ENCODE measurements around the gene RAI2. TPM values are rescaled to one million over a fixed set of nuclear protein-coding genes. Genes with fewer than 3 reads are reported as not detected.

Gene RAI2
- total RNA-seq, 4 donors from 2014 or later = 0.38 to 17.7 (median 2.5) TPM

DNA sequence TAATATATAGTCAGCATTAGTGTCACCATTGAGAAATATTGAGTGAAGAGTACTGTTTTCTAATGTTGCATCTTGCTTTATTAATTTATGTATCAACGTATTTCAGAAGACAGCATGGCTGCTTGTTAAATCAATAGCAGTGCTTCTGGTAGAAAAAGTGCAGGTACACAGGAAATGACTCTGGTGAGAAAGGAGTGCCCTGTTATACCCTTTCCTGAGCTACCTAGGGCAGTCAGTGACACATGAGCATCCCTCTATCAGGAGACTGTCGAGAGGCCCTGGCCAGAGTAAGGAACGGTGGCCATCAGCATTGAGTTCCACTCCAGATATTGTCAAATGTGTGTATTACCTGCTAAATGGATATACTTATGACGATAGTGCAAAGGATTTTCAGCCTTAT lies 81.7 kb downstream of the RAI2 start:
- no peak for TF ChIP-seq POLR2A (IDR thresholded peaks at IDR 0.05)
- TF ChIP-seq, protein P1, sequence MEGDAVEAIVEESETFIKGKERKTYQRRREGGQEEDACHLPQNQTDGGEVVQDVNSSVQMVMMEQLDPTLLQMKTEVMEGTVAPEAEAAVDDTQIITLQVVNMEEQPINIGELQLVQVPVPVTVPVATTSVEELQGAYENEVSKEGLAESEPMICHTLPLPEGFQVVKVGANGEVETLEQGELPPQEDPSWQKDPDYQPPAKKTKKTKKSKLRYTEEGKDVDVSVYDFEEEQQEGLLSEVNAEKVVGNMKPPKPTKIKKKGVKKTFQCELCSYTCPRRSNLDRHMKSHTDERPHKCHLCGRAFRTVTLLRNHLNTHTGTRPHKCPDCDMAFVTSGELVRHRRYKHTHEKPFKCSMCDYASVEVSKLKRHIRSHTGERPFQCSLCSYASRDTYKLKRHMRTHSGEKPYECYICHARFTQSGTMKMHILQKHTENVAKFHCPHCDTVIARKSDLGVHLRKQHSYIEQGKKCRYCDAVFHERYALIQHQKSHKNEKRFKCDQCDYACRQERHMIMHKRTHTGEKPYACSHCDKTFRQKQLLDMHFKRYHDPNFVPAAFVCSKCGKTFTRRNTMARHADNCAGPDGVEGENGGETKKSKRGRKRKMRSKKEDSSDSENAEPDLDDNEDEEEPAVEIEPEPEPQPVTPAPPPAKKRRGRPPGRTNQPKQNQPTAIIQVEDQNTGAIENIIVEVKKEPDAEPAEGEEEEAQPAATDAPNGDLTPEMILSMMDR (IDR thresholded peaks at IDR 0.05) = no peak
- no peaks in the 10 kb centered on the region for H3K4me1 ChIP-seq
- H3K27ac ChIP-seq = no peak overlapping the region
- H3K27me3 ChIP-seq = no peaks in the 10 kb centered on the region
- H3K9me3 ChIP-seq = no peaks in the 10 kb centered on the region
- no peaks in the 10 kb centered on the region for H3K36me3 ChIP-seq
- WGBS, 2 donors = 86% methylated on average over 4 of the region's 4 CpGs; no CpG with 5 or more reads in 1 of the 2 donors
- H3K4me3 ChIP-seq = no peak overlapping the region
- no peak for DNase-seq
- intact Hi-C loops (cut with DNase I) = no loop called here

DNA sequence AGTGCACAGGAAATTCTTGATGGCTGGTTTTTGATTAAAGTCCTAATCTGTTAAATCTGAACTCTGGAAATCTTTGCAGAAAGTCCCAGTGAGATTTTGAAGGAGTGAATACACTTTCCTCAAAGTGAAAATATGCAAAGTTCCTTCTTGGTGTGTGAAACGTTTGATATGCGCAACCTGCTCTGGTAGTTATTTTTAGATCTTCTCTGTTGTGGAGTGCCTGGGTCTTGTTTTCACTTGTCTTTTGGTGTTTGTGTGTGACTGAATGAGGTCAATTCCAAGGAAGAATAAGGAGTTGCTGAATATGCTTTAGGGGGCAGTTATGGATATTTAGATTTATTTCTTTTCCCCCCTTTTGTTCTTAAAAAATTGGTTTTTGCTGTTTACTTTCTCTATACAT lies 82.1 kb downstream of the RAI2 start:
- H3K4me1 ChIP-seq = no peaks in the 10 kb centered on the region
- H3K27me3 ChIP-seq = no peaks in the 10 kb centered on the region
- no peaks in the 10 kb centered on the region for H3K36me3 ChIP-seq
- intact Hi-C loops (cut with DNase I) = no loop called here
- DNase-seq = no peak
- TF ChIP-seq POLR2A (IDR thresholded peaks at IDR 0.05) = no peak
- TF ChIP-seq, protein P1 (IDR thresholded peaks at IDR 0.05) = no peak
- no peak overlapping the region for H3K27ac ChIP-seq
- H3K9me3 ChIP-seq = no peaks in the 10 kb centered on the region
- H3K4me3 ChIP-seq = no peak overlapping the region
- WGBS, 2 donors = 38 to 56% methylated on average over 2 of the region's 2 CpGs

DNA sequence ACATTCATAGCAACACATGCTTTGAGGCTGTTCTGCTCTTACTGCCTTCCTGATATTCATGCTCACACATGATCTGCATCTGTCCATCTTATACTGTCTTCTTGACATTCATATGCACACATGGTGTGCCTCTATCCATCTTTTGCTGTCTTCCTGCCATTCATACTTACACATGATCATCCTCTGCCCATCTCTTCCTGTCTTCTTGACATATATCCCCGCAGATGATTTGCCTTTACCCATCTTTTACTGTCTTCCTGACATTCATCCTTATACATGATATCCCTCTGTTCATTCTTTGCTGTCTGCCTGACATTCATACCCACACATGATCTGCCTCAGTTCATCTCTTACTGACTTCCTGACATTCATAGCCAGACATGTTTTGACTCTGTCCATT lies 87.0 kb downstream of the RAI2 start:
- no peaks in the 10 kb centered on the region for H3K4me1 ChIP-seq
- 48 to 83% methylated on average over 1 of the region's 1 CpG for WGBS, 2 donors
- H3K9me3 ChIP-seq = no peaks in the 10 kb centered on the region
- H3K4me3 ChIP-seq = no peak overlapping the region
- TF ChIP-seq, protein P1 (IDR thresholded peaks at IDR 0.05) = no peak
- TF ChIP-seq POLR2A (IDR thresholded peaks at IDR 0.05) = no peak
- H3K36me3 ChIP-seq = no peaks in the 10 kb centered on the region
- no peak overlapping the region for H3K27ac ChIP-seq
- intact Hi-C loops (cut with DNase I) = no loop called here
- no peaks in the 10 kb centered on the region for H3K27me3 ChIP-seq
- DNase-seq = no peak

DNA sequence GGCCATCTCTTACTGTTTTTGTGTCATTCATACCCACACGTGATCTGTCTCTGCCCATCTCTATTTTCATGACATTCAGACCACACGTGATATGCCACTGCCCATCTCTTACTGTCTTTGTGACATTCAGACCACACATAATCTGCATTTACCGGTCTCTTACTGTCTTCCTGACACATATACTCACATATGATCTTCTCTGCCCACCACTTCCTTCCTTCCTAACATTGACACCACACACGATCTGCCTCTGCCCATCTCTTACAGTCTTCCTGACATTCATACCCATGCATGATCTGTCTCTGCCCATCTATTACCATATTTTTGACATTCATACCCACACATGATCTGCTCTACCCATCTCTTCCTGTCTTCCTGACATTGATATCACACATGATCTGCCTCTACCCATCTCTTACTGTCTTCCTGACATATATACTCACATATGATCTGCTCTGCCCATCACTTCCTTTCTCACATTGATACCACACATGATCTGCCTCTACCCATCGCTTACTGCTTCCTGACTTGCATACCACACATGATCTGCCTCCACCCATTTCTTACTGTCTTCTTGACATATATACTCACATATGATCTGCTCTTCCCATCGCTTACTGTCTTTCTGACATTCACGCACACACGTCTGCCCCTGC lies 87.7 kb downstream of the RAI2 start:
- WGBS, 2 donors = 74 to 78% methylated on average over 8 of the region's 8 CpGs
- H3K27ac ChIP-seq = no peak overlapping the region
- DNase-seq = no peak
- H3K9me3 ChIP-seq = no peaks in the 10 kb centered on the region
- no peaks in the 10 kb centered on the region for H3K36me3 ChIP-seq
- H3K4me3 ChIP-seq = no peak overlapping the region
- TF ChIP-seq, protein P1 (IDR thresholded peaks at IDR 0.05) = no peak
- no peak for TF ChIP-seq POLR2A (IDR thresholded peaks at IDR 0.05)
- intact Hi-C loops (cut with DNase I) = no loop called here
- H3K27me3 ChIP-seq = no peaks in the 10 kb centered on the region
- H3K4me1 ChIP-seq = no peaks in the 10 kb centered on the region

DNA sequence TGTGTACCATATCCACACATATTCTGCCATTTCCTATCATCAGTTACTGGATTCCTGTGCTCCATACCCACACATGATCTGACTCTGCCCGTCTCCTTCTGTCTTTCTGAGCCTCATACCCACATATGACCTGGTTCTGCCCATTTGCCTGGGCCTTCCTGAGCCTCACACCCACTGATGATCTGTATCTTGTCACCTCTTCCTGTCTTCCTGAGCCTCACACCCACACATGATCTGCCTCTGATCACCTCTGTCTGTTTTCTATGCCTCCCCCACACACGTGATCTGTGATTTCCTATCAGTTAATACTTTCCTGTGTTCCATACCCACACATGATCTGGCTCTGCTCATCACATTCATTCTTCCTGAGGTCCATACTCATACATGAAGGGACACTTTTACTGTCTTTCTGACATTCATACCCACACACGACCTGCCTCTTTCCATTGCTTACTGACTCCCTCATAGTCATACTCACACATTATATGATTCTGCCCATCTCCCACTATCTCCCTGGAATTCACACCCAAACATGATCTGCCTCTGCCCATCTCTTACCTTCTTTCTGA lies 91.3 kb downstream of the RAI2 start:
- no peak for DNase-seq
- Histone ChIP-seq H3K9me3 (no peaks in the 10 kb centered on the region), H3K4me1 (no peaks in the 10 kb centered on the region), H3K27ac (no peak overlapping the region), H3K4me3 (no peak overlapping the region), H3K36me3 (no peaks in the 10 kb centered on the region), H3K27me3 (no peaks in the 10 kb centered on the region)
- WGBS, 2 donors = 49 to 57% methylated on average over 3 of the region's 3 CpGs
- TF ChIP-seq POLR2A (IDR thresholded peaks at IDR 0.05) = no peak
- TF ChIP-seq, protein P1 (IDR thresholded peaks at IDR 0.05) = no peak
- intact Hi-C loops (cut with DNase I) = no loop called here
